NCI-H2081 (cell line): Measurements from ENCODE around the gene EFCAB11.
A peak's percentile ranks its signal among the peaks of the same experiment; 100 is the strongest.

Experiments
- DNase-seq, 2 experiments: peaks; one replicate each; lab custom pipeline; 2025; lab: John Stamatoyannopoulos, UW

EFCAB11 gene

GRCh38 chr14:89954070-89955021, at the start of gene EFCAB11:
Gene EFCAB11, minus strand, starts transcription at chr14:89954730. Its CDS starts 70 bp downstream, at chr14:89954660.
- DNase-seq, result peak; percentile 99 to 100

GRCh38 chr14:90003526-90004307, 49.2 kb upstream of the EFCAB11 start:
- DNase-seq, result no peak

GRCh38 chr14:90000935-90001334, 46.4 kb upstream of the EFCAB11 start:
- DNase-seq, result no peak

GRCh38 chr14:89996963-89997362, 42.4 kb upstream of the EFCAB11 start:
- no peak for DNase-seq

GRCh38 chr14:89992273-89992672, 37.7 kb upstream of the EFCAB11 start:
- DNase-seq, result no peak

GRCh38 chr14:89990623-89991275, 36.2 kb upstream of the EFCAB11 start:
- no peak for DNase-seq

- DNase-seq, result no peak
Measured at GRCh38 chr14:89990218-89990617, 35.7 kb upstream of the EFCAB11 start.

- no peak for DNase-seq
Measured at GRCh38 chr14:89988787-89989186, 34.3 kb upstream of the EFCAB11 start.

GRCh38 chr14:89987161-89987475, 32.6 kb upstream of the EFCAB11 start:
- no peak for DNase-seq

- DNase-seq, result no peak
Measured at GRCh38 chr14:89986462-89987160, 32.1 kb upstream of the EFCAB11 start.

- DNase-seq, result no peak
Measured at GRCh38 chr14:89983375-89983774, 28.8 kb upstream of the EFCAB11 start.

- no peak for DNase-seq
Measured at GRCh38 chr14:89978656-89979055, 24.1 kb upstream of the EFCAB11 start.

- no peak for DNase-seq
Measured at GRCh38 chr14:89977668-89978067, 23.1 kb upstream of the EFCAB11 start.

- peak; percentile 60 to 63 for DNase-seq
Measured at GRCh38 chr14:89973234-89973823, 18.8 kb upstream of the EFCAB11 start.

- DNase-seq, result no peak
Measured at GRCh38 chr14:89965839-89966238, 11.3 kb upstream of the EFCAB11 start.

GRCh38 chr14:89963288-89963978, 8.9 kb upstream of the EFCAB11 start:
- DNase-seq, result no peak

- DNase-seq, result no peak
Measured at GRCh38 chr14:89960914-89961313, 6.4 kb upstream of the EFCAB11 start.

- no peak for DNase-seq
Measured at GRCh38 chr14:89959853-89960445, 5.4 kb upstream of the EFCAB11 start.

- no peak for DNase-seq
Measured at GRCh38 chr14:89958966-89959365, 4.4 kb upstream of the EFCAB11 start.

GRCh38 chr14:89957791-89958190, 3.3 kb upstream of the EFCAB11 start:
- DNase-seq, result no peak
